GM12892 (cell line): ENCODE data around the gene SYT2.

Source experiments
- DNase-seq: peaks from one replicate; pipeline ENCODE4 v3.0.0; 2011; ENCODE audit not compliant: insufficient read length
- FAIRE-seq: peaks from 2 replicates; lab custom pipeline; 2011; peaks lifted over from hg19 to GRCh38; lab: Jason Lieb, UNC
- POLR2A ChIP-seq: IDR thresholded peaks from 2 replicates; pipeline ENCODE4 v1.6.1; 2011; ENCODE audit warnings: low read depth, low read length, control low read depth
- POLR2AphosphoS5 ChIP-seq: IDR thresholded peaks from 2 replicates; pipeline ENCODE4 v1.6.1; 2011; ENCODE audit warnings: low read depth, low read length, control low read depth
- TAF1 ChIP-seq: IDR thresholded peaks from 2 replicates; pipeline ENCODE4 v1.6.1; 2011; ENCODE audit warnings: low read depth, mild to moderate bottlenecking, control low read depth, low read length, borderline replicate concordance

Gene SYT2

DNA sequence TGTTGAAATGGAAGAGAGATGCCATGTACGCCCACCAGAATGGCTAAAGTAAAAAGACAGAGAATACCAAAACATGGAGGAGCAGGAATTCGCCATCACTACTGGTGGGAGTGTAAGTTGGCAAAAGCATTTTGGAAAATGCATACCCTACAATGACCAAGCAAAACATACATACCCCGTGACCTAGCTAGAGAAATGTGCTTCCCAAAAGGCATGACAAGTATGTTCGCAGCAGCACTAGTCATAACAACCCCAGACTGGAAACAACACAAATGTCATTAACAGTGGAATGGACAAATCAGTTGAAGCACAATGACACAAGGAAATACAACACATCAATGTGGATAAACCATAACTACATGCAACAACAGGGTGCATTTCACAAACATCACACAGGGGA is 27.2 kb downstream of the SYT2 start:
- FAIRE-seq (no peak), DNase-seq (no peak)
- TF ChIP-seq POLR2A (no peak), POLR2AphosphoS5 (no peak), TAF1 (no peak)

DNA sequence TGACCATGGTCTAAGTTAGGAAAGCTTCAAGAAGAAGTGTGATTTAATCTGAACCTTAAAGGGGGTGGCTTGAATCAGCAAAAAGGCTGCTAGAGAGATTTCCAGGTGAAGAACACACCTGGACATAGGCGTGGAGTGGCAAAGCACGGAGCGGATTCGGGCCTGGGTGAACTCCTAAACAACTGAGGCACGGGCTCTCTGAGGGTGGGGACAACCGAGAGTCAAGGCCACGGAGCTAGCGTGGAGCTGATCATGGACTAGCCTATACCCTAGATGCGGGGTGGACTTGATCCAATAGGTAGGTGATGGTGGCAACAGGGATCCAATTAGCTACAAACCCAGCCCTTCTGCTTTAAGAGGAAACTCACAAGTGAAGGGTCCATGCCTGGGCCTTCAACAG is 27.8 kb downstream of the SYT2 start:
- DNase-seq (no peak), FAIRE-seq (no peak)
- TF ChIP-seq POLR2A (no peak), TAF1 (no peak), POLR2AphosphoS5 (no peak)

DNA sequence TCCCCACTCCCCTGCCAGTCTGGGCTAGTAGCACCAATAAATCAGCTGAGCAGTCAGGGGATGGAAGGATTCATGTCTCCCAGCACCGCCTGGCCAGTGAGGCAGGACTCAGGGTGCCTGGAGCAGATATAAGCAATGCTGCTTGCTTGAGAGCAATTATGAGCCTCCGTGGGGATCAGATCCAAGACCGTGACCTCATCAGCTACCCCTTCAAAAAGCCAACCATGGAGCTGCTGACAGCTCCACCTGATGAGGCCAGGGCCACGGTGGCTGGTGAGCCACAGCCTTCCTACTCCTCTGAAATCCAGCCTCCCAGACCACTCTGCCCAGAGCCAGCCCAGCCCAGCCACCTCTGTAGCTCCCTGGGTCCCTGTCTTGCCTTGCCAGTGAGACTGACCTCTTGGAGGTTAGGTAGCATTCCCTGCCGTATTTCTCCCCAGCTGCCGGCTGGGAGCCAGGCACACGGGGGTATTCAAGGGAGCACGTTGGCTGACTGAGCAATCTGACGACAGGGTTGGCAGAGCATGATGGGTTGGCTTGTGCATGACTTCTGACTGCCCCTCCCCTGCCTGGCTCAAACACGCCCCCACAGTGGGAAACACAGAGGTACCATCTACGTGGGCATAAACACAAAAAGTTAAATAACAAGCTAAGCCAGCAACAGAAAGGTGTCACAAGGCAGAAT is 28.4 kb downstream of the SYT2 start:
- TF ChIP-seq POLR2A: no peak
- no peak for TF ChIP-seq TAF1
- TF ChIP-seq POLR2AphosphoS5: no peak
- DNase-seq (no peak), FAIRE-seq (no peak)

DNA sequence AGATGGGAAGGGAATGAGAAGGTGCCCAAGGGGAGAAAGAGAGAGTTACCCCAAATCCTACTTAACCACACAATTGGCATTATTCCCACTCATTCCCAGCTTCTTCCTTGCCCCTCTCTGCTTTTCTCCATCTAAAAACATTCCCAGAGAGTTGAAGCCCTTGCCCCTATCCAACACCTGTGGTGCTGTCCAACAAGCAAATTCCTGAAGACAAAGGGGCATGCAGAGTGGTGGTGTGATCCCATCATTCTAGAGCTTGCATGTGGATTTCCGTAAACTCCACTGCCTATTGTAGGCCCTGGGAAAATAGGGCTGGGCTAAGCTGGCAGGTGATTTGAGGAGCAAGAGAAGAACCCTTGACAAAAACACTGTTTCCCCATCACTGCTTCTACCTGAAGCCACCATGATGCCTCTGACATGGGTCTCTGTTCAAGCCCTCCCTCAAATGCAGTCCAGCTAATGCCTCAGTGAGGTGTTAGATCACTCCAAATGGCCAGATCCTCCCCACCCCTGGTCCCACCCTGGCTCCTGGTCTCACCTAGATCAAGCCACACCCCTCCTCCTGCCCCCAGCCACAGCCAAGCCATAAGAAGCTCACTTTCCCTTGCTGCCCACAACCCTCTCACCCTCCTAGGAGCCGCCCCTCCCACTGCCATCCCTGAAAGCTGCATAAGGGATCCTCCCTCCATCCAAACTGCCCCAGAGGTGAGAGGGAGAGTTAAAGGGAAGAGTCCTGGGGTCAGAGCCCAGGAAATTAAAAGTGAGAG is 29.5 kb downstream of the SYT2 start:
- no peak for DNase-seq
- no peak for FAIRE-seq
- TF ChIP-seq TAF1 (no peak), POLR2AphosphoS5 (no peak), POLR2A (no peak)

DNA sequence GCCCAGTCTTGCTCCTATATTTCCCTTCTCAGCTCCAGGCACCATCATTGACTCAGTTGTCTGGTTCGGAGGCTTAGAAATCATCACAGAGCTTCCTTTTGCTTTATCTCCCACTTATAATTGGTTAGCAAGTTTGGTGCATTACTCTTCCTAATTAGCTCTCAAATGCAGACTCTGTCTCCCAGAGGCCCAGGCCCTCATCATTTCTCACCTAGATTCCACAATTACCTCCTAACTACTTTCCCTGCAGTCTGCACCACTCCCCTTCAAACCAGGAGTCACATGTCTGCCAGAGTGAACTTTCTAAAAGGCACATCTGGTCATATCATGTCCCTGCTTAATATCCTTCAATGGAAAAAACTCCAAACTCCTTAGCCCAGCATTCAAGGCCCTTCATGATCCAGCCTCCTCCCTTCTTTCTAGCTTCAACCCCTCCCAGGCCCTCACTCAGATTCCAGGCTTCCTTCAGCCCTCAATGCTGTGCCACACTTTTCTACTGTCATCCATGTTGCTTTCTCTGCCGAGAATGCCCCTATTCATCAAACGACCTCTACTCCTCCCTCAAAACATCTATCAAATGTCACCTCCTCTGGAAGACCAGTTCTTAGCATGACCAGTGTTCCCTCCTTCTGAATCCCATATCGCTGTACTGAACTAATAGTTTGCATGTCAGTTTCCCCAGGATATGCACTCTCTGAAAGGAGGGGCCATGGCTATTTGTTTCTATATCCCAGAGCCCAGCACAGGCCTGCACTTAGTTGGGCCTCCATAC is 30.7 kb downstream of the SYT2 start:
- TF ChIP-seq POLR2AphosphoS5 (no peak), POLR2A (no peak), TAF1 (no peak)
- FAIRE-seq: no peak
- no peak for DNase-seq

DNA sequence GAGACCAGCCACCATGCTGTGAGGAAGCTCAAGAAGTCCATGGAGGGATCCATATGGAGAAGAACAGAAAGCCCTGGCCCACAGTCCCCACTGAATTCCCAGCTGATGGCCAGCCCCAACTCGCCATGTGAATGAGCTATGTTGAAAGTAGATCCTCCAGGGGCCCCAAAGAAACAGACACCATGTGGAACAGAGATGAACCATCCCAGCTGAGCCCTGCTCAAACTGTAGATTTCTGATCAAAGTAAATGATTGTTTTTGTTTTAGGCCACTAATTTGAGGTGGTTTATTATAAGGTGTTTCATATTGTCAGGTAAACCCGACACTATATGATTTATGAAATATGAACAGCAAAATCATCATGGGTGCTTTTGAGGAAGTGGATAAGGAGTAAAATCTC is 32.8 kb downstream of the SYT2 start:
- DNase-seq (no peak), FAIRE-seq (no peak)
- TF ChIP-seq POLR2A (no peak), POLR2AphosphoS5 (no peak)

DNA sequence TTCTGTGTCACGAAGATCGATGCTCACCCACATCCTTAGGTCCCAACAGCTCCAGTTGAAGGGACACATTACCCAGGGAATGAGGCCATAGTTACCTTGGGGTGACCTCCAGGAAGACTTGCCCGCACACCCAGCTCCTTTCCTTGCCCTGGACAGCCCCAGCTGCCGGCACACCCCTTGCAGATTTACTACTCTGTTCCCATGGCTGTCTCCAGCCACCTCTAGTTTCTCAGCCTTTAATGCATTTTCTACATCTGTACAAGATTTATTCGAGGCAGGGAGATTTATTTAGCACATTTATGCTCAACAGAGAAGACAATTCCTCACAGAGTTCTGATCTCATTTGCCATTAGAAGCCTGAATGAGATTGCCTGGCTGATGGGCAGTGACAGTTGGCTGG is 36.7 kb downstream of the SYT2 start:
- FAIRE-seq (no peak), DNase-seq (no peak)
- TF ChIP-seq POLR2AphosphoS5 (no peak), TAF1 (no peak), POLR2A (no peak)

DNA sequence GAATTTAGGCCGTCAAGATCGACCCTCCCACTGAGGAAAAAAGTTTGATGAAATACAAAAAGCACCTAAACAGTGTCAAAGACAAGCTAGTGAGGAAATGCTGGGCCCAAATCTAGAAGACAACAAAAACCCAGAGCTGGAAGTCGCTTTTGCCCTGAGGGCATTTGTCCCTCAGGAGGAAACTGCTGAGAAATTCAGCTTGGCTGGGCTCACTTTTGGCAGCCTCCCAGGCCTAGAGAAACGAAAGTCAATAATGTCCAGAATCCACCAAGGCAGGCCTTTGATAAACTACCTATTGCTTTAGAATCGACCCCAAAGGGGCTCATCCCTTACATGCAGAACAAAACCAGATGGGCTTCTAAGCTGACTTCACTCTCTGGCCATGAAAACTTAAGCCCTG is 38.9 kb downstream of the SYT2 start:
- TF ChIP-seq POLR2AphosphoS5: no peak
- TF ChIP-seq TAF1: no peak
- no peak for TF ChIP-seq POLR2A
- DNase-seq: no peak
- FAIRE-seq: no peak

DNA sequence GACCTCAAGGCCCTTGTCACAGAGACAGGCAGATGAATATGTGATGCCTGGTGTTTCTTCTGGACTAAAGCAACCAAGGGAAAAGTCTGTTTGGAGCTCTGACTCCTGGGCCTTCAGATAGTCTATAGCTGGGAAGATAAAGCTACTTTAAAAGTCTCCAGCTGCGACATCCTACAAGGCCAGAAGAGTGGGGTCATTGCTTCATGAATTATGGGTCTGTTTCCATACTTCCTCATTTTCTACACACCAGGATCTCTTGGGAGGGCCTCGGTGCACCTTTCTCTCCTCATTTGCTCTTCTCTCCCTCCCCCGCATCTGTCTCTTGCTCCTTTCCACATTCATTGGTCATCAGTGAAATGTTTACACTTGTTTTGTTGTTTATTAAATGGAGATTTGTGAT is 44.8 kb downstream of the SYT2 start:
- TF ChIP-seq TAF1 (no peak), POLR2A (no peak)
- FAIRE-seq: no peak

DNA sequence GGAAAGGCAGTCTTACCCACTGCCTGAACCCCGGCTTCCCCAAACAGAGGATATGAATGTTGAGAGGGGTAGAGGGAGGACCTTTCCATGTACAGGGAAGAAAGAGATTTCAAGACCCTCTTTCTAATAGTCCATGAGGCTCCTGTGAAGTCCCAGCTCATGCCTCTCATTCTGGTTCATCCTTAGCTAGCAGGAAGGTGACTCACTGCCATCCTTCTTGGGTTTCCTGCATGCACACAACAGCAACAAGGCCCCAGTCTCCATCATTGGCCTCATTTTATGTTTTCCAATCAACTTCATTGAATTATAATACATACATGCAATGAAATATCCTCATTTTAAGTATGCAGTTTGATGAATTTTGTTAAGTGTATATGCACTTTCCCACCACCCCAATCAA is 46.2 kb downstream of the SYT2 start:
- no peak for DNase-seq
- TF ChIP-seq POLR2A: no peak
- no peak for TF ChIP-seq POLR2AphosphoS5
- no peak for TF ChIP-seq TAF1
- FAIRE-seq: no peak

More for the DNA sequence above, 44.8 kb downstream of the SYT2 start:
- DNase-seq: no peak

DNA sequence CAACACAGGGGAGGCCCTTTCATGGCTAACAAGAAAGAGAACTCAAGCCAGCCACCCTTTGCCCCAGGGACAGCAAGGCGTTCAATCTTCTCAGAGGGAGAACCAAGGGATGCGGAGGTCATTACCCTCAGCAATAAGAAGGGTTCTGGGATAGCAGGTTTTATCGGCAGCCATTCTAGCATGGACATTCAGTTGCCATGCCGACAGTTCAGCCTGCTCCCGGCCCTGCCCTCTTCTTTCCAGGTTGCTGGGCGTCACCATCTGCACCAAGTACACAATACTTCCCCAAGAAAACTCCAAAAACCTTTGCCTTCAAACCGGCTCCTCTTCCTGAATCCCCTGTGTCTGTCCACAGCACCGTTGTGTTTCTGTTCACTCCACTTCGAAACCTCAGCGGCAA is 47.1 kb downstream of the SYT2 start:
- DNase-seq (no peak), FAIRE-seq (no peak)
- TF ChIP-seq POLR2A: no peak
- TF ChIP-seq TAF1: no peak
- no peak for TF ChIP-seq POLR2AphosphoS5

DNA sequence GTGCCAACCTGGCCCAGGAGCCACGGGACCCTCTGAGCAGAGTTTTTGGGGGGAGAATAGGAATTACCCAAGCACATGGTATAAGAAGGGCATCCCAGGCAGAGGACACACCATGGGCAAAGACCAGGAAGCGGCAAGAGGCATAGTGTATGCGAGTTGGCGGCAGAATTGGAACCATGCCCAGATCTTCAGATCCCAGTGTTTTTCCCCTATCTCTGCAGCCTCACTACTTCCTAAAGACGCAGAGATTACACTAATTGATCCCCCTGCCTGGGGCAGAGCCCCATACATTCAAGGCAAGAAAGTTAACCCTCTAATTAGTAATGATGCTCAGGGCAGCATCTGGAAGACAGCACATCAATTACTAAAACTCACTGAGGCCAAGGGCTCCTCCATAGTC is 48.2 kb downstream of the SYT2 start:
- no peak for DNase-seq
- FAIRE-seq: no peak
- TF ChIP-seq TAF1: no peak
